GM18502 (cell line): ENCODE data around the gene NRXN3.

Experiments
- ATAC-seq: cut with Tn5 transposase; IDR thresholded peaks from one replicate; pipeline ENCODE4 v1.9.1; 2021; ENCODE audit warnings: mild to moderate bottlenecking; ENCODE audit not compliant: unreplicated experiment, poor library complexity

NRXN3 gene

GRCh38 chr14:79150226-79150625 is 980.1 kb downstream of the NRXN3 start:
- ATAC-seq: no peak

- no peak for ATAC-seq
These were observed 987.2 kb downstream of the NRXN3 start for GRCh38 chr14:79157369-79157768.

- ATAC-seq: no peak
These were observed 991.4 kb downstream of the NRXN3 start for GRCh38 chr14:79161571-79161970.

GRCh38 chr14:79162833-79163232 is 992.7 kb downstream of the NRXN3 start:
- no peak for ATAC-seq

- no peak for ATAC-seq
These were observed 995.4 kb downstream of the NRXN3 start for GRCh38 chr14:79165471-79166090.

GRCh38 chr14:79166171-79166570 is 996.0 kb downstream of the NRXN3 start:
- ATAC-seq: no peak

- ATAC-seq: no peak
These were observed 997.8 kb downstream of the NRXN3 start for GRCh38 chr14:79167957-79168356.

GRCh38 chr14:79175671-79176070 is 1005.5 kb downstream of the NRXN3 start:
- no peak for ATAC-seq

GRCh38 chr14:79177106-79177505 is 1006.9 kb downstream of the NRXN3 start:
- ATAC-seq: no peak

- ATAC-seq: no peak
These were observed 1008.5 kb downstream of the NRXN3 start for GRCh38 chr14:79178719-79179118.

- no peak for ATAC-seq
These were observed 1009.8 kb downstream of the NRXN3 start for GRCh38 chr14:79179985-79180384.

- ATAC-seq: no peak
These were observed 1010.5 kb downstream of the NRXN3 start for GRCh38 chr14:79180656-79181055.

GRCh38 chr14:79186523-79186922 is 1016.4 kb downstream of the NRXN3 start:
- no peak for ATAC-seq

- ATAC-seq: no peak
These were observed 1023.7 kb downstream of the NRXN3 start for GRCh38 chr14:79193689-79194477.

- no peak for ATAC-seq
These were observed 1026.0 kb downstream of the NRXN3 start for GRCh38 chr14:79196216-79196615.

GRCh38 chr14:79197516-79197915 is 1027.3 kb downstream of the NRXN3 start:
- ATAC-seq: no peak

- no peak for ATAC-seq
These were observed 1029.0 kb downstream of the NRXN3 start for GRCh38 chr14:79199217-79199616.

- ATAC-seq: no peak
These were observed 1031.5 kb downstream of the NRXN3 start for GRCh38 chr14:79201564-79202207.

- ATAC-seq: no peak
These were observed 1034.4 kb downstream of the NRXN3 start for GRCh38 chr14:79204591-79204990.

- no peak for ATAC-seq
These were observed 1039.2 kb downstream of the NRXN3 start for GRCh38 chr14:79209418-79209817.

- ATAC-seq: no peak
These were observed 1055.6 kb downstream of the NRXN3 start for GRCh38 chr14:79225815-79226214.
